Measurements from ENCODE around the gene NQO2. TPM values are rescaled to one million over a fixed set of nuclear protein-coding genes. Genes with fewer than 3 reads are reported as not detected.

The NQO2 gene
- total and polyA plus RNA-seq, 2 of the 13 experiments (the other 11 are each of a cell fraction or from before 2014, with no cell fraction given) = 32.2 to 56.5 TPM

GRCh38 chr6:3068329-3069214 is 68.9 kb downstream of the NQO2 start, which contains the start of gene RIPK1 (continued):
- peak; percentile 95 for TF ChIP-seq ZFX (CRISPR knock-in tag; IDR thresholded peaks at IDR 0.05; ENCODE audit: low read depth)
- TF ChIP-seq ZBTB34 (CRISPR knock-in tag; IDR thresholded peaks at IDR 0.05) = no peak; the same call in 1 of the 2 replicates
- TF ChIP-seq DDIT3 (CRISPR knock-in tag; IDR thresholded peaks at IDR 0.05) = no peak
- peak; percentile 39 for TF ChIP-seq RARA (CRISPR knock-in tag; IDR thresholded peaks at IDR 0.05)
- peak; percentile 77 for TF ChIP-seq SRSF1 (optimal IDR thresholded peaks at IDR 0.05; ENCODE audit: low read depth, low read length)
- TF ChIP-seq HMGXB3 (CRISPR knock-in tag; IDR thresholded peaks at IDR 0.05; ENCODE audit: borderline replicate concordance) = 0 out of 2 replicates have a peak, but pooled peaks have one; percentile 25
- peak; percentile 54; the same call in 1 of the 2 replicates for TF ChIP-seq SIN3B (IDR thresholded peaks at IDR 0.05; ENCODE audit: low read length)
- peak; percentile 90 for TF ChIP-seq MXD3 (CRISPR knock-in tag; IDR thresholded peaks at IDR 0.05)
- TF ChIP-seq NR0B2 (CRISPR knock-in tag; IDR thresholded peaks at IDR 0.05) = no peak
- peak; percentile 91 for TF ChIP-seq KMT2A (CRISPR knock-in tag; IDR thresholded peaks at IDR 0.05)
- peak; percentile 89 for TF ChIP-seq ZNF770 (CRISPR knock-in tag; IDR thresholded peaks at IDR 0.05)
- TF ChIP-seq ZKSCAN1 (IDR thresholded peaks at IDR 0.05; ENCODE audit: low read length) = no peak
- no peak for TF ChIP-seq ZMAT5 (CRISPR knock-in tag; IDR thresholded peaks at IDR 0.05; ENCODE audit: borderline replicate concordance, low read depth)
- no peak for TF ChIP-seq SRSF9 (IDR thresholded peaks at IDR 0.05; ENCODE audit: borderline replicate concordance, insufficient read depth, low read depth, low read length, poor library complexity, severe bottlenecking)
- TF ChIP-seq ZNF879 (CRISPR knock-in tag; IDR thresholded peaks at IDR 0.05) = no peak
- peak; percentile 79 for TF ChIP-seq NKX3-1 (CRISPR knock-in tag; IDR thresholded peaks at IDR 0.05)
